GM23338 (cell line): Measurements from ENCODE around the gene SGSM1. TPM values are rescaled to one million over a fixed set of nuclear protein-coding genes. Genes with fewer than 3 reads are reported as not detected.

Experiments used
- ATAC-seq: fragments of 200-7000 bp; cut with Tn5 transposase; 3 replicates; pipeline ENCODE4 v1.9.1; 2020
- DNase-seq: peaks from one replicate; pipeline ENCODE4 v3.0.0-alpha.2; 2015; ENCODE audit warnings: low spot score
- H2AFZ ChIP-seq: fragments of 200-600 bp; sonication (generic); 2 replicates; pipeline ENCODE4 v1.8.0; 2016; ENCODE audit warnings: antibody characterized with exemption, mild to moderate bottlenecking, moderate library complexity
- H3F3A ChIP-seq: fragments of 200-600 bp; sonication (generic); replicated peaks from 2 replicates; pipeline ENCODE4 v1.8.0; 2017; ENCODE audit warnings: antibody characterized with exemption, mixed run types, low read depth
- H3K27ac ChIP-seq: fragments of 200-600 bp; sonication (generic); 2 replicates; pipeline ENCODE4 v1.6.1; 2016; ENCODE audit warnings: low read depth
- H3K27me3 ChIP-seq: fragments of 200-600 bp; sonication (generic); 2 replicates; pipeline ENCODE4 v1.8.0; 2016; ENCODE audit warnings: mild to moderate bottlenecking, mixed run types, moderate library complexity; ENCODE audit not compliant: insufficient read depth
- H3K36me3 ChIP-seq: fragments of 200-600 bp; sonication (generic); 2 replicates; pipeline ENCODE4 v1.8.0; 2016; ENCODE audit warnings: mild to moderate bottlenecking; ENCODE audit not compliant: insufficient read depth
- H3K4me1 ChIP-seq: fragments of 200-600 bp; sonication (generic); 2 replicates; pipeline ENCODE4 v1.8.0; 2016; ENCODE audit warnings: mild to moderate bottlenecking, moderate library complexity; ENCODE audit not compliant: insufficient read depth
- H3K4me2 ChIP-seq: fragments of 200-600 bp; sonication (generic); 2 replicates; pipeline ENCODE4 v1.7.1; 2017; ENCODE audit warnings: mixed run types
- H3K4me3 ChIP-seq: fragments of 200-600 bp; sonication (generic); 2 replicates; pipeline ENCODE4 v1.6.1; 2016; ENCODE audit warnings: mixed run types
- H3K79me2 ChIP-seq: fragments of 200-600 bp; sonication (generic); replicated peaks from 2 replicates; pipeline ENCODE4 v1.8.0; 2017; ENCODE audit warnings: mild to moderate bottlenecking; ENCODE audit not compliant: insufficient read depth
- H3K9me2 ChIP-seq: fragments of 200-600 bp; sonication (generic); 2 replicates; pipeline ENCODE4 v1.8.0; 2017; ENCODE audit not compliant: insufficient read depth
- H4K20me1 ChIP-seq: fragments of 200-600 bp; sonication (generic); replicated peaks from 2 replicates; pipeline ENCODE4 v1.8.0; 2017; ENCODE audit warnings: mild to moderate bottlenecking; ENCODE audit not compliant: insufficient read depth
- H3K27ac Mint-ChIP-seq: 2 replicates; pipeline ENCODE4 v1.8.0; 2020; ENCODE audit warnings: inconsistent platforms, mild to moderate bottlenecking, moderate library complexity, mixed read lengths
- H3K27me3 Mint-ChIP-seq: 3 replicates; pipeline ENCODE4 v1.8.0; 2022; ENCODE audit warnings: low read depth, mild to moderate bottlenecking, moderate library complexity, mixed read lengths, inconsistent platforms; ENCODE audit not compliant: insufficient read depth, poor library complexity
- H3K36me3 Mint-ChIP-seq: 3 replicates; pipeline ENCODE4 v1.8.0; 2021; ENCODE audit warnings: low read depth, mild to moderate bottlenecking, inconsistent platforms, moderate library complexity, mixed read lengths
- H3K4me1 Mint-ChIP-seq: 3 replicates; pipeline ENCODE4 v1.8.0; 2020; ENCODE audit warnings: mild to moderate bottlenecking, inconsistent platforms, mixed read lengths
- H3K4me3 Mint-ChIP-seq: 3 replicates; pipeline ENCODE4 v1.8.0; 2021; ENCODE audit warnings: moderate library complexity, mild to moderate bottlenecking, inconsistent platforms, mixed read lengths
- H3K9me3 Mint-ChIP-seq: 3 replicates; pipeline ENCODE4 v1.8.0; 2020; ENCODE audit warnings: moderate library complexity, mild to moderate bottlenecking, inconsistent platforms, mixed read lengths
- CTCF ChIP-seq, 2 experiments: fragments of 200-600 bp in 1 of 2; sonication (generic) in 1 of 2; conservative IDR thresholded peaks; 2 replicates each; pipeline versions ENCODE4 v1.5.1 to v1.6.1; 2016 to 2017; ENCODE audit warnings: antibody characterized with exemption in 2 of 2, low read depth in 2 of 2, mild to moderate bottlenecking in 2 of 2, moderate library complexity in 1 of 2
- ETS1 ChIP-seq: IDR thresholded peaks from 2 replicates; pipeline ENCODE4 v1.6.1; 2016; ENCODE audit warnings: antibody characterized with exemption
- EZH2 ChIP-seq: fragments of 200-600 bp; sonication (generic); IDR thresholded peaks from one replicate; pipeline ENCODE4 v1.8.0; 2017; ENCODE audit warnings: antibody characterized with exemption, mild to moderate bottlenecking, low read depth; ENCODE audit not compliant: unreplicated experiment
- JUNB ChIP-seq: IDR thresholded peaks from one replicate; pipeline ENCODE4 v1.6.1; 2016; ENCODE audit warnings: antibody characterized with exemption; ENCODE audit not compliant: unreplicated experiment
- NANOG ChIP-seq: IDR thresholded peaks from 2 replicates; pipeline ENCODE4 v1.6.1; 2016; ENCODE audit warnings: antibody characterized with exemption, borderline replicate concordance
- POLR2AphosphoS5 ChIP-seq: IDR thresholded peaks from 2 replicates; pipeline ENCODE4 v1.6.1; 2016; ENCODE audit warnings: antibody characterized with exemption, low read depth
- REST ChIP-seq: IDR thresholded peaks from one replicate; pipeline ENCODE4 v1.6.1; 2018; ENCODE audit warnings: antibody characterized with exemption; ENCODE audit not compliant: unreplicated experiment
- STAT1 ChIP-seq: IDR thresholded peaks from one replicate; pipeline ENCODE4 v1.6.1; 2016; ENCODE audit warnings: antibody characterized with exemption; ENCODE audit not compliant: unreplicated experiment
- ZNF114 ChIP-seq: fragments of 250-450 bp; sonication (Bioruptor Pico); IDR thresholded peaks from 2 replicates; pipeline ENCODE4 v1.5.0; 2020; ENCODE audit warnings: mild to moderate bottlenecking, moderate library complexity
- ZNF331 ChIP-seq: fragments of 250-450 bp; sonication (Bioruptor Pico); IDR thresholded peaks from 2 replicates; pipeline ENCODE4 v1.5.0; 2020; ENCODE audit warnings: low read depth, mild to moderate bottlenecking, moderate library complexity
- polyA plus RNA-seq: library from polyadenylated mRNA; unstranded; fragments of >200 nt; fragmentation: Nextera tagmentation; extraction: Ambion mirVana; gene quantifications from 2 replicates; pipeline ENCODE4 v1.2.1, GENCODE V29; 2016
- total RNA-seq: library from RNA; depleted of rRNA; stranded (reverse); fragments of >200 nt; shearing (Covaris generic); gene quantifications from 2 replicates; pipeline ENCODE4 v1.2.3, GENCODE V29; 2014

The SGSM1 gene
- total and polyA plus RNA-seq, 2 experiments from 2014 or later: 4.7 to 5.4 TPM

- Histone ChIP-seq H3K27me3 (no peaks in the 10 kb centered on the region), H3K9me2 (no peaks in the 10 kb centered on the region), H3K79me2 (no peaks in the 10 kb centered on the region), H3K4me1 (no peaks in the 10 kb centered on the region), H3K27ac (no peak overlapping the region), H3K4me3 (no peak overlapping the region), H3K4me2 (no peak overlapping the region), H4K20me1 (no peaks in the 10 kb centered on the region), H2AFZ (no peak overlapping the region), H3K36me3 (no peaks in the 10 kb centered on the region), H3F3A (no peaks in the 10 kb centered on the region)
- H3K9me3 Mint-ChIP-seq: no peaks in the 10 kb centered on the region
- TF ChIP-seq EZH2: no peak
- TF ChIP-seq STAT1: no peak
- no peak for TF ChIP-seq POLR2AphosphoS5
- no peak for TF ChIP-seq NANOG
- no peak for TF ChIP-seq CTCF (conservative IDR thresholded peaks at IDR 0.05; ENCODE audit: low read depth in 2 of 2)
- no peak for TF ChIP-seq ETS1
- H3K4me1 Mint-ChIP-seq: no peaks in the 10 kb centered on the region
- DNase-seq (no peak), ATAC-seq (no peak)
- no peaks in the 10 kb centered on the region for H3K36me3 Mint-ChIP-seq
- no peak overlapping the region for H3K4me3 Mint-ChIP-seq
- H3K27ac Mint-ChIP-seq: no peak overlapping the region
- H3K27me3 Mint-ChIP-seq: peaks cover 4% of the 10 kb centered on the region
These were observed 10.0 kb upstream of the SGSM1 start for GRCh38 chr22:24796056-24796455.

- no peaks in the 10 kb centered on the region for H3K4me1 ChIP-seq
- no peak overlapping the region for H3K27ac Mint-ChIP-seq
- H3K27ac ChIP-seq: no peak overlapping the region
- TF ChIP-seq EZH2: no peak
- H3K36me3 Mint-ChIP-seq: no peaks in the 10 kb centered on the region
- no peaks in the 10 kb centered on the region for H3K4me1 Mint-ChIP-seq
- no peaks in the 10 kb centered on the region for H4K20me1 ChIP-seq
- H3K27me3 Mint-ChIP-seq: peaks cover 4% of the 10 kb centered on the region
- H3K79me2 ChIP-seq: no peaks in the 10 kb centered on the region
- H3K4me3 Mint-ChIP-seq: no peak overlapping the region
- H3K4me3 ChIP-seq: no peak overlapping the region
- no peaks in the 10 kb centered on the region for H3K27me3 ChIP-seq
- DNase-seq: no peak
- no peaks in the 10 kb centered on the region for H3K36me3 ChIP-seq
- no peak for ATAC-seq
- no peak overlapping the region for H3K4me2 ChIP-seq
- no peaks in the 10 kb centered on the region for H3K9me2 ChIP-seq
- no peaks in the 10 kb centered on the region for H3F3A ChIP-seq
- H2AFZ ChIP-seq: no peak overlapping the region
- H3K9me3 Mint-ChIP-seq: no peaks in the 10 kb centered on the region
These were observed 9.2 kb upstream of the SGSM1 start for GRCh38 chr22:24796860-24797259.

- Histone ChIP-seq H3K79me2 (no peaks in the 10 kb centered on the region), H3K4me1 (peaks cover 1% of the 10 kb centered on the region; the same call in 1 of the 2 replicates), H3K4me2 (no peak overlapping the region), H2AFZ (no peak overlapping the region), H3K27me3 (no peaks in the 10 kb centered on the region), H4K20me1 (no peaks in the 10 kb centered on the region), H3K27ac (no peak overlapping the region), H3F3A (no peaks in the 10 kb centered on the region), H3K36me3 (no peaks in the 10 kb centered on the region), H3K9me2 (no peaks in the 10 kb centered on the region), H3K4me3 (no peak overlapping the region)
- no peaks in the 10 kb centered on the region for H3K36me3 Mint-ChIP-seq
- ATAC-seq (no peak), DNase-seq (no peak)
- TF ChIP-seq JUNB (no peak), REST (no peak), ZNF331 (CRISPR knock-in tag) (no peak), NANOG (no peak), ZNF114 (CRISPR knock-in tag) (no peak), POLR2AphosphoS5 (no peak), CTCF (conservative IDR thresholded peaks at IDR 0.05; ENCODE audit: low read depth in 2 of 2) (no peak), STAT1 (no peak)
- no peaks in the 10 kb centered on the region for H3K4me1 Mint-ChIP-seq
- H3K4me3 Mint-ChIP-seq: no peak overlapping the region
- no peak overlapping the region for H3K27ac Mint-ChIP-seq
- no peaks in the 10 kb centered on the region; the same call in 2 of the 3 replicates for H3K9me3 Mint-ChIP-seq
- H3K27me3 Mint-ChIP-seq: peaks cover 16% of the 10 kb centered on the region
These were observed 4.0 kb upstream of the SGSM1 start for GRCh38 chr22:24801901-24802465.
